Gastrocnemius medialis (tissue), 4 donors: ENCODE data around the gene RPP21.

ENCODE experiments used
- POLR2A ChIP-seq, 2 donors: fragments of 450-650 bp; IDR thresholded peaks; one replicate each; pipeline ENCODE4 v1.6.1; 2017; ENCODE audit warnings: antibody characterized with exemption in 2 of 2, mild to moderate bottlenecking in 2 of 2, moderate library complexity in 2 of 2
- TF ChIP-seq, protein P1 (sequence below), 5 experiments: fragments of 450-650 bp in 3 of 5; fragments of 200-600 bp in 2 of 5; sonication (generic) in 2 of 5; IDR thresholded peaks in 4 of 5; conservative IDR thresholded peaks in 1 of 5; 1 replicate in 4 of 5; 2 replicates in 1 of 5; pipeline ENCODE4 v1.5.1; 2016 to 2019; ENCODE audit warnings: antibody characterized with exemption in 5 of 5, mild to moderate bottlenecking in 3 of 5, moderate library complexity in 3 of 5

DNA sequence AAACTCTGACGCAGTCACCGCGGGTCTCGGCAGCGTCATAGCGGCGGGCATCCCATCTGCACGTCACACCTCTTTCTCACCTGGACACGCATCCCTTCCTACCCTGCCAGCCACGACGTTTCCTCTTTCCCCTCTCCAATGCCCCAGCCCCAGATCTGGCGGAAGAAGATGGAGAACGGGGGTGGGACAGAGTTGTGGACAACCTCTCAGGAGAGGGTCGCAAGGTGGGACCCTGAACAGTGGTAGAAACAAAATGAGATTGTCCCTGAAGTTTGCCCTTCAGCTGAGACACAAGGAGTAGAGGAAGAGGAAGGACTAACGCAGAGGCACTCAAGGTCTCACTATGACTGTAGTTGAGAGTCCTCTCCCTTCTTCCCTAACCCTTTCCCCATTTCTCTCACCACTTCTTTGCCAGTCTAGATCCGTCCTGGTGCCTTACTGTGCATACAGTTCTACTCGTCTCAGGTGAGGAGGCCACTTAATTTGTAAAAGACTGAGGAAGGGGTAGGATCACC lies 17.7 kb upstream of the RPP21 start:
- TF ChIP-seq, protein P1, sequence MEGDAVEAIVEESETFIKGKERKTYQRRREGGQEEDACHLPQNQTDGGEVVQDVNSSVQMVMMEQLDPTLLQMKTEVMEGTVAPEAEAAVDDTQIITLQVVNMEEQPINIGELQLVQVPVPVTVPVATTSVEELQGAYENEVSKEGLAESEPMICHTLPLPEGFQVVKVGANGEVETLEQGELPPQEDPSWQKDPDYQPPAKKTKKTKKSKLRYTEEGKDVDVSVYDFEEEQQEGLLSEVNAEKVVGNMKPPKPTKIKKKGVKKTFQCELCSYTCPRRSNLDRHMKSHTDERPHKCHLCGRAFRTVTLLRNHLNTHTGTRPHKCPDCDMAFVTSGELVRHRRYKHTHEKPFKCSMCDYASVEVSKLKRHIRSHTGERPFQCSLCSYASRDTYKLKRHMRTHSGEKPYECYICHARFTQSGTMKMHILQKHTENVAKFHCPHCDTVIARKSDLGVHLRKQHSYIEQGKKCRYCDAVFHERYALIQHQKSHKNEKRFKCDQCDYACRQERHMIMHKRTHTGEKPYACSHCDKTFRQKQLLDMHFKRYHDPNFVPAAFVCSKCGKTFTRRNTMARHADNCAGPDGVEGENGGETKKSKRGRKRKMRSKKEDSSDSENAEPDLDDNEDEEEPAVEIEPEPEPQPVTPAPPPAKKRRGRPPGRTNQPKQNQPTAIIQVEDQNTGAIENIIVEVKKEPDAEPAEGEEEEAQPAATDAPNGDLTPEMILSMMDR (IDR thresholded peaks at IDR 0.05 in 4 of 5, conservative IDR thresholded peaks at IDR 0.05 in 1 of 5): no peak
- TF ChIP-seq POLR2A (IDR thresholded peaks at IDR 0.05): no peak
